GM23338 (cell line): ENCODE results near the gene GDI2. TPM values are rescaled to one million over a fixed set of nuclear protein-coding genes. Genes with fewer than 3 reads are reported as not detected.

Source experiments
- ATAC-seq: fragments of 200-7000 bp; cut with Tn5 transposase; 3 replicates; pipeline ENCODE4 v1.9.1; 2020
- DNase-seq: peaks from one replicate; pipeline ENCODE4 v3.0.0-alpha.2; 2015; ENCODE audit warnings: low spot score
- H2AFZ ChIP-seq: fragments of 200-600 bp; sonication (generic); 2 replicates; pipeline ENCODE4 v1.8.0; 2016; ENCODE audit warnings: antibody characterized with exemption, mild to moderate bottlenecking, moderate library complexity
- H3F3A ChIP-seq: fragments of 200-600 bp; sonication (generic); replicated peaks from 2 replicates; pipeline ENCODE4 v1.8.0; 2017; ENCODE audit warnings: antibody characterized with exemption, mixed run types, low read depth
- H3K27ac ChIP-seq: fragments of 200-600 bp; sonication (generic); 2 replicates; pipeline ENCODE4 v1.6.1; 2016; ENCODE audit warnings: low read depth
- H3K27me3 ChIP-seq: fragments of 200-600 bp; sonication (generic); 2 replicates; pipeline ENCODE4 v1.8.0; 2016; ENCODE audit warnings: mild to moderate bottlenecking, mixed run types, moderate library complexity; ENCODE audit not compliant: insufficient read depth
- H3K36me3 ChIP-seq: fragments of 200-600 bp; sonication (generic); 2 replicates; pipeline ENCODE4 v1.8.0; 2016; ENCODE audit warnings: mild to moderate bottlenecking; ENCODE audit not compliant: insufficient read depth
- H3K4me1 ChIP-seq: fragments of 200-600 bp; sonication (generic); 2 replicates; pipeline ENCODE4 v1.8.0; 2016; ENCODE audit warnings: mild to moderate bottlenecking, moderate library complexity; ENCODE audit not compliant: insufficient read depth
- H3K4me2 ChIP-seq: fragments of 200-600 bp; sonication (generic); 2 replicates; pipeline ENCODE4 v1.7.1; 2017; ENCODE audit warnings: mixed run types
- H3K4me3 ChIP-seq: fragments of 200-600 bp; sonication (generic); 2 replicates; pipeline ENCODE4 v1.6.1; 2016; ENCODE audit warnings: mixed run types
- H3K79me2 ChIP-seq: fragments of 200-600 bp; sonication (generic); replicated peaks from 2 replicates; pipeline ENCODE4 v1.8.0; 2017; ENCODE audit warnings: mild to moderate bottlenecking; ENCODE audit not compliant: insufficient read depth
- H3K9me2 ChIP-seq: fragments of 200-600 bp; sonication (generic); 2 replicates; pipeline ENCODE4 v1.8.0; 2017; ENCODE audit not compliant: insufficient read depth
- H4K20me1 ChIP-seq: fragments of 200-600 bp; sonication (generic); replicated peaks from 2 replicates; pipeline ENCODE4 v1.8.0; 2017; ENCODE audit warnings: mild to moderate bottlenecking; ENCODE audit not compliant: insufficient read depth
- H3K27ac Mint-ChIP-seq: 2 replicates; pipeline ENCODE4 v1.8.0; 2020; ENCODE audit warnings: inconsistent platforms, mild to moderate bottlenecking, moderate library complexity, mixed read lengths
- H3K27me3 Mint-ChIP-seq: 3 replicates; pipeline ENCODE4 v1.8.0; 2022; ENCODE audit warnings: low read depth, mild to moderate bottlenecking, moderate library complexity, mixed read lengths, inconsistent platforms; ENCODE audit not compliant: insufficient read depth, poor library complexity
- H3K36me3 Mint-ChIP-seq: 3 replicates; pipeline ENCODE4 v1.8.0; 2021; ENCODE audit warnings: low read depth, mild to moderate bottlenecking, inconsistent platforms, moderate library complexity, mixed read lengths
- H3K4me1 Mint-ChIP-seq: 3 replicates; pipeline ENCODE4 v1.8.0; 2020; ENCODE audit warnings: mild to moderate bottlenecking, inconsistent platforms, mixed read lengths
- H3K4me3 Mint-ChIP-seq: 3 replicates; pipeline ENCODE4 v1.8.0; 2021; ENCODE audit warnings: moderate library complexity, mild to moderate bottlenecking, inconsistent platforms, mixed read lengths
- H3K9me3 Mint-ChIP-seq: 3 replicates; pipeline ENCODE4 v1.8.0; 2020; ENCODE audit warnings: moderate library complexity, mild to moderate bottlenecking, inconsistent platforms, mixed read lengths
- CREB1 ChIP-seq: fragments of 250-450 bp; sonication (Bioruptor Pico); IDR thresholded peaks from 2 replicates; pipeline ENCODE4 v1.5.0; 2020; ENCODE audit warnings: low read depth, mild to moderate bottlenecking, moderate library complexity
- JUNB ChIP-seq: IDR thresholded peaks from one replicate; pipeline ENCODE4 v1.6.1; 2016; ENCODE audit warnings: antibody characterized with exemption; ENCODE audit not compliant: unreplicated experiment
- NANOG ChIP-seq: IDR thresholded peaks from 2 replicates; pipeline ENCODE4 v1.6.1; 2016; ENCODE audit warnings: antibody characterized with exemption, borderline replicate concordance
- STAT1 ChIP-seq: IDR thresholded peaks from one replicate; pipeline ENCODE4 v1.6.1; 2016; ENCODE audit warnings: antibody characterized with exemption; ENCODE audit not compliant: unreplicated experiment
- ZNF114 ChIP-seq: fragments of 250-450 bp; sonication (Bioruptor Pico); IDR thresholded peaks from 2 replicates; pipeline ENCODE4 v1.5.0; 2020; ENCODE audit warnings: mild to moderate bottlenecking, moderate library complexity
- polyA plus RNA-seq: library from polyadenylated mRNA; unstranded; fragments of >200 nt; fragmentation: Nextera tagmentation; extraction: Ambion mirVana; gene quantifications from 2 replicates; pipeline ENCODE4 v1.2.1, GENCODE V29; 2016
- total RNA-seq: library from RNA; depleted of rRNA; stranded (reverse); fragments of >200 nt; shearing (Covaris generic); gene quantifications from 2 replicates; pipeline ENCODE4 v1.2.3, GENCODE V29; 2014
- TF ChIP-seq, protein P1 (sequence below), 2 experiments: fragments of 200-600 bp in 1 of 2; sonication (generic) in 1 of 2; conservative IDR thresholded peaks; 2 replicates each; pipeline versions ENCODE4 v1.5.1 to v1.6.1; 2016 to 2017; ENCODE audit warnings: antibody characterized with exemption in 2 of 2, low read depth in 2 of 2, mild to moderate bottlenecking in 2 of 2, moderate library complexity in 1 of 2
- TF ChIP-seq, protein P2 (sequence below): IDR thresholded peaks from one replicate; pipeline ENCODE4 v1.6.1; 2018; ENCODE audit warnings: antibody characterized with exemption; ENCODE audit not compliant: unreplicated experiment
- TF ChIP-seq, protein P3 (sequence below): IDR thresholded peaks from 2 replicates; pipeline ENCODE4 v1.6.1; 2016; ENCODE audit warnings: antibody characterized with exemption

GDI2 gene
- total and polyA plus RNA-seq, 2 experiments from 2014 or later, result 269 to 505 TPM

DNA sequence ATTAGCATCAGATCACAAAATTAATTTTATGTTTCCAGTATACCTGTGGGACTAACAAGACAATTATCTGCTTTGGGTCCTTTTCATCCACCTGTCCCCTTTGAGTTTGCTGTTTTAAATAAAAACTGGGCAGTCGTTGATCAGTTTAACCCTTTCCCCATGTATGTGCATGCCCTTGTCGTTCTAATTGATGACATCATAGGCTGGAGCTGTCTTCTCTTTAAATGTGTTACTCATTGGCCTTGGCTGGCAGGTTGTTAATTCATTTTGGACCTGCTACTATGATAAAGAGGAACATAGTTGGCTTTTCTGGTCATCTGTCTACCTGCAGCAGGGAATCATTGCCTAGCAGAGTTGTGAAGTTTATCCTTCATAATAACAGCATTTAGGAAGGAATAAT is 74.8 kb downstream of the GDI2 start (continued):
- TF ChIP-seq, protein P1, sequence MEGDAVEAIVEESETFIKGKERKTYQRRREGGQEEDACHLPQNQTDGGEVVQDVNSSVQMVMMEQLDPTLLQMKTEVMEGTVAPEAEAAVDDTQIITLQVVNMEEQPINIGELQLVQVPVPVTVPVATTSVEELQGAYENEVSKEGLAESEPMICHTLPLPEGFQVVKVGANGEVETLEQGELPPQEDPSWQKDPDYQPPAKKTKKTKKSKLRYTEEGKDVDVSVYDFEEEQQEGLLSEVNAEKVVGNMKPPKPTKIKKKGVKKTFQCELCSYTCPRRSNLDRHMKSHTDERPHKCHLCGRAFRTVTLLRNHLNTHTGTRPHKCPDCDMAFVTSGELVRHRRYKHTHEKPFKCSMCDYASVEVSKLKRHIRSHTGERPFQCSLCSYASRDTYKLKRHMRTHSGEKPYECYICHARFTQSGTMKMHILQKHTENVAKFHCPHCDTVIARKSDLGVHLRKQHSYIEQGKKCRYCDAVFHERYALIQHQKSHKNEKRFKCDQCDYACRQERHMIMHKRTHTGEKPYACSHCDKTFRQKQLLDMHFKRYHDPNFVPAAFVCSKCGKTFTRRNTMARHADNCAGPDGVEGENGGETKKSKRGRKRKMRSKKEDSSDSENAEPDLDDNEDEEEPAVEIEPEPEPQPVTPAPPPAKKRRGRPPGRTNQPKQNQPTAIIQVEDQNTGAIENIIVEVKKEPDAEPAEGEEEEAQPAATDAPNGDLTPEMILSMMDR (conservative IDR thresholded peaks at IDR 0.05; ENCODE audit: low read depth in 2 of 2), result no peak
- TF ChIP-seq STAT1 (no peak), ZNF114 (no peak), CREB1 (CRISPR knock-in tag) (no peak), NANOG (no peak), JUNB (no peak)
- TF ChIP-seq, protein P2, sequence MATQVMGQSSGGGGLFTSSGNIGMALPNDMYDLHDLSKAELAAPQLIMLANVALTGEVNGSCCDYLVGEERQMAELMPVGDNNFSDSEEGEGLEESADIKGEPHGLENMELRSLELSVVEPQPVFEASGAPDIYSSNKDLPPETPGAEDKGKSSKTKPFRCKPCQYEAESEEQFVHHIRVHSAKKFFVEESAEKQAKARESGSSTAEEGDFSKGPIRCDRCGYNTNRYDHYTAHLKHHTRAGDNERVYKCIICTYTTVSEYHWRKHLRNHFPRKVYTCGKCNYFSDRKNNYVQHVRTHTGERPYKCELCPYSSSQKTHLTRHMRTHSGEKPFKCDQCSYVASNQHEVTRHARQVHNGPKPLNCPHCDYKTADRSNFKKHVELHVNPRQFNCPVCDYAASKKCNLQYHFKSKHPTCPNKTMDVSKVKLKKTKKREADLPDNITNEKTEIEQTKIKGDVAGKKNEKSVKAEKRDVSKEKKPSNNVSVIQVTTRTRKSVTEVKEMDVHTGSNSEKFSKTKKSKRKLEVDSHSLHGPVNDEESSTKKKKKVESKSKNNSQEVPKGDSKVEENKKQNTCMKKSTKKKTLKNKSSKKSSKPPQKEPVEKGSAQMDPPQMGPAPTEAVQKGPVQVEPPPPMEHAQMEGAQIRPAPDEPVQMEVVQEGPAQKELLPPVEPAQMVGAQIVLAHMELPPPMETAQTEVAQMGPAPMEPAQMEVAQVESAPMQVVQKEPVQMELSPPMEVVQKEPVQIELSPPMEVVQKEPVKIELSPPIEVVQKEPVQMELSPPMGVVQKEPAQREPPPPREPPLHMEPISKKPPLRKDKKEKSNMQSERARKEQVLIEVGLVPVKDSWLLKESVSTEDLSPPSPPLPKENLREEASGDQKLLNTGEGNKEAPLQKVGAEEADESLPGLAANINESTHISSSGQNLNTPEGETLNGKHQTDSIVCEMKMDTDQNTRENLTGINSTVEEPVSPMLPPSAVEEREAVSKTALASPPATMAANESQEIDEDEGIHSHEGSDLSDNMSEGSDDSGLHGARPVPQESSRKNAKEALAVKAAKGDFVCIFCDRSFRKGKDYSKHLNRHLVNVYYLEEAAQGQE, result no peak

DNA sequence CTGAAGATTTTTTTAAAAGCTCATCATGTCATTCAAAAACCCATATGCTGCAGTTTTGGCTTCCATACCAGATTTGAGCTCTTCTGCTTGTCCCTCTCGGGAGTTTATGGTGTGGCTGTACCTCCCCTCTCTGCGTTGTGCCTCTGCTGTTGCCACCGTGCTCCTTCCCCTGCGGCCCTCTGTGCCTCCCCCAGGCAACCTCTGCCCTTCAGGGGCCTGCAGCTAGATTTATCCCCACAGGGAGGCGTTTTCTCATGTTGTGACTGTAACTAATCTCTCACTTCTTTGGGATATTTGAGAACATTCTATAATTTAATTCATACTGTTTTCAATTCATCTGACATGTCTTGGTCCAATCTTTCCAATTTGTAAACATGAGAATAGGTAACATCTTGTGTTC is 75.9 kb downstream of the GDI2 start:
- H3K36me3 ChIP-seq, result peaks cover 23% of the 10 kb centered on the region
- peaks cover 10% of the 10 kb centered on the region; the same call in 1 of the 2 replicates for H4K20me1 ChIP-seq
- TF ChIP-seq, protein P3, sequence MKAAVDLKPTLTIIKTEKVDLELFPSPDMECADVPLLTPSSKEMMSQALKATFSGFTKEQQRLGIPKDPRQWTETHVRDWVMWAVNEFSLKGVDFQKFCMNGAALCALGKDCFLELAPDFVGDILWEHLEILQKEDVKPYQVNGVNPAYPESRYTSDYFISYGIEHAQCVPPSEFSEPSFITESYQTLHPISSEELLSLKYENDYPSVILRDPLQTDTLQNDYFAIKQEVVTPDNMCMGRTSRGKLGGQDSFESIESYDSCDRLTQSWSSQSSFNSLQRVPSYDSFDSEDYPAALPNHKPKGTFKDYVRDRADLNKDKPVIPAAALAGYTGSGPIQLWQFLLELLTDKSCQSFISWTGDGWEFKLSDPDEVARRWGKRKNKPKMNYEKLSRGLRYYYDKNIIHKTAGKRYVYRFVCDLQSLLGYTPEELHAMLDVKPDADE, result no peak
- TF ChIP-seq, protein P1 (conservative IDR thresholded peaks at IDR 0.05; ENCODE audit: low read depth in 2 of 2), result peak; percentile 48 to 52
- TF ChIP-seq NANOG (no peak), STAT1 (no peak), ZNF114 (no peak), CREB1 (CRISPR knock-in tag) (no peak)
- H3K27me3 Mint-ChIP-seq, result peaks cover 5% of the 10 kb centered on the region
- no peak overlapping the region for H3K4me3 ChIP-seq
- no peak overlapping the region for H3K4me3 Mint-ChIP-seq
- H3K27ac Mint-ChIP-seq, result peak overlapping the region; percentile 57; the same call in 1 of the 2 replicates
- no peaks in the 10 kb centered on the region for H3K9me2 ChIP-seq
- peaks cover 6% of the 10 kb centered on the region; the same call in 2 of the 3 replicates for H3K4me1 Mint-ChIP-seq
- H3K79me2 ChIP-seq, result no peaks in the 10 kb centered on the region
- no peaks in the 10 kb centered on the region for H3K9me3 Mint-ChIP-seq
- H3K4me1 ChIP-seq, result no peaks in the 10 kb centered on the region
- peaks cover 36% of the 10 kb centered on the region for H3K36me3 Mint-ChIP-seq
- no peaks in the 10 kb centered on the region for H3K27me3 ChIP-seq
- H2AFZ ChIP-seq, result no peak overlapping the region
- DNase-seq, result peak; percentile 70
- peak; percentile 99 for ATAC-seq
- H3F3A ChIP-seq, result no peaks in the 10 kb centered on the region
- H3K4me2 ChIP-seq, result no peak overlapping the region
- H3K27ac ChIP-seq, result no peak overlapping the region
